ENCODE results near the gene ARRDC3.

DNA sequence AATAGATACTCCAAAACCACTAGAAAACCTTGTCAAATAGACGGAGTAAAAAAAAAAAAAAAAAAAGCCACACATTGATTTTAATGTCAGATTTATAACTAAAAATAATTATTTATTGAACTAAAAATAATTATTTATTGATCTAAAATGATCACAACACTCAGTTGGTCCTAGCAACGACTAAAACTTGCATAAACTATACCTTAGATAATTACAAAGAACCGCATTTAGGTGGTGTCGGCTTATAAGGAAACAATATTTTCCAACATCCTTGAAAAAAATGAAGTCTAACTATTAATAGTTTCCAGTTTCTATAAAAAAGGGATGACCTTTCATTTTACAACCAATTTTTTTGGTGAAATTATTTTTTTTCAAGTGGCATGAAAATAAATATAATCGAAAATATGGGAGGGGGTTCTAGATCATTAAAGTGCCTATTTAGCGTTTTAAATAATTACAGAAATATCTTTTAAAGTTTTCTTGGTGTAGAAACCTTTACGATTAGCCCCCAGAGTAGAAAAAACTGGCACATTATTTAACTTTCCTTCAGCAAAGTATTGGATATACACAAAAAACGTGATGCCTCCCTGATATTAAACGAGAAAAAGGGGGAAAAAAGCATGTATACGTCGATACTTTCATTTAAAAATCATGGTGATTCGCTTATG is 3.7 kb downstream of the ARRDC3 start:
- no peak for TF ChIP-seq CTCF (conservative IDR thresholded peaks at IDR 0.05)
- TF ChIP-seq EZH2 (IDR thresholded peaks at IDR 0.05; ENCODE audit: low read depth) = no peak
